Measurements from ENCODE around the gene ITSN2.

- no peak for TF ChIP-seq TAF1 (IDR thresholded peaks at IDR 0.05; ENCODE audit: borderline replicate concordance, low read depth, low read length)
- no peak for TF ChIP-seq POLR2A (IDR thresholded peaks at IDR 0.05; ENCODE audit: low read depth, low read length)
- no peak for TF ChIP-seq POLR2AphosphoS5 (IDR thresholded peaks at IDR 0.05; ENCODE audit: low read depth, low read length)
Observed at GRCh38 chr2:24400207-24400907, 40.0 kb upstream of the ITSN2 start.

All from GM12892 (cell line).